C4-2B (cell line): ENCODE data around the gene CCDC88C.

Experiments used
- ZFX ChIP-seq: fragments of 450-650 bp; IDR thresholded peaks from 2 replicates; pipeline ENCODE4 v1.6.1; 2017
- TF ChIP-seq, protein P1 (sequence below): fragments of 450-650 bp; conservative IDR thresholded peaks from 2 replicates; pipeline ENCODE4 v1.5.1; 2017; ENCODE audit warnings: mild to moderate bottlenecking

GRCh38 chr14:91320266-91320665 is 97.4 kb downstream of the CCDC88C start:
- TF ChIP-seq ZFX: no peak
- TF ChIP-seq, protein P1, sequence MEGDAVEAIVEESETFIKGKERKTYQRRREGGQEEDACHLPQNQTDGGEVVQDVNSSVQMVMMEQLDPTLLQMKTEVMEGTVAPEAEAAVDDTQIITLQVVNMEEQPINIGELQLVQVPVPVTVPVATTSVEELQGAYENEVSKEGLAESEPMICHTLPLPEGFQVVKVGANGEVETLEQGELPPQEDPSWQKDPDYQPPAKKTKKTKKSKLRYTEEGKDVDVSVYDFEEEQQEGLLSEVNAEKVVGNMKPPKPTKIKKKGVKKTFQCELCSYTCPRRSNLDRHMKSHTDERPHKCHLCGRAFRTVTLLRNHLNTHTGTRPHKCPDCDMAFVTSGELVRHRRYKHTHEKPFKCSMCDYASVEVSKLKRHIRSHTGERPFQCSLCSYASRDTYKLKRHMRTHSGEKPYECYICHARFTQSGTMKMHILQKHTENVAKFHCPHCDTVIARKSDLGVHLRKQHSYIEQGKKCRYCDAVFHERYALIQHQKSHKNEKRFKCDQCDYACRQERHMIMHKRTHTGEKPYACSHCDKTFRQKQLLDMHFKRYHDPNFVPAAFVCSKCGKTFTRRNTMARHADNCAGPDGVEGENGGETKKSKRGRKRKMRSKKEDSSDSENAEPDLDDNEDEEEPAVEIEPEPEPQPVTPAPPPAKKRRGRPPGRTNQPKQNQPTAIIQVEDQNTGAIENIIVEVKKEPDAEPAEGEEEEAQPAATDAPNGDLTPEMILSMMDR: no peak
